ENCODE results near the gene ECD.

DNA sequence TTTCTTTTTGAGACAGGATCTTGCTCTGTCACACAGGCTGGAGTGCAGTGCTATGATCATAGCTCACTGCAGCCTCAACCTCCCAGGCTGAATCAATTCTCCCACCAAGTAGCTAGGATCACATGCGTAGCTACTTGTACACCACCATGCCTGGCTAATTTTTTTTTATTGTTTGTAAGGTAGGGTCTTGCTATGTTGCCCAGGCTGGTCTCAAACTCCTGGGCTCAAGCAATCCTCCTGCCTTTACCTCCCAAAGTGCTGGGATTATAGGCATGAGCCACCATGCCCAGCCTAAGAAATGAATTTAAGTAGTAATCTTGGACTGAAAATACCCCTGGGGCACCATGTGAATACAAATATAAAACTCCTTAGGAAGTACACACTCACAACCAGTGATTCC, 51.8 kb downstream of the ECD start:
- TF ChIP-seq, protein P1, sequence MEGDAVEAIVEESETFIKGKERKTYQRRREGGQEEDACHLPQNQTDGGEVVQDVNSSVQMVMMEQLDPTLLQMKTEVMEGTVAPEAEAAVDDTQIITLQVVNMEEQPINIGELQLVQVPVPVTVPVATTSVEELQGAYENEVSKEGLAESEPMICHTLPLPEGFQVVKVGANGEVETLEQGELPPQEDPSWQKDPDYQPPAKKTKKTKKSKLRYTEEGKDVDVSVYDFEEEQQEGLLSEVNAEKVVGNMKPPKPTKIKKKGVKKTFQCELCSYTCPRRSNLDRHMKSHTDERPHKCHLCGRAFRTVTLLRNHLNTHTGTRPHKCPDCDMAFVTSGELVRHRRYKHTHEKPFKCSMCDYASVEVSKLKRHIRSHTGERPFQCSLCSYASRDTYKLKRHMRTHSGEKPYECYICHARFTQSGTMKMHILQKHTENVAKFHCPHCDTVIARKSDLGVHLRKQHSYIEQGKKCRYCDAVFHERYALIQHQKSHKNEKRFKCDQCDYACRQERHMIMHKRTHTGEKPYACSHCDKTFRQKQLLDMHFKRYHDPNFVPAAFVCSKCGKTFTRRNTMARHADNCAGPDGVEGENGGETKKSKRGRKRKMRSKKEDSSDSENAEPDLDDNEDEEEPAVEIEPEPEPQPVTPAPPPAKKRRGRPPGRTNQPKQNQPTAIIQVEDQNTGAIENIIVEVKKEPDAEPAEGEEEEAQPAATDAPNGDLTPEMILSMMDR (optimal IDR thresholded peaks at IDR 0.05 in 1 of 3, IDR thresholded peaks at IDR 0.05 in 1 of 3, conservative IDR thresholded peaks at IDR 0.05 in 1 of 3; ENCODE audit: extremely low read depth in 1 of 3, insufficient read depth in 2 of 3, low read length in 3 of 3), result no peak
- no peak for TF ChIP-seq EZH2 (IDR thresholded peaks at IDR 0.05; ENCODE audit: low read length)

Measured in keratinocyte (primary cell).